HG02840 (cell line): ENCODE data around the gene TMSB4X.
"Not testable (repeated sequence)": the region's sequence is repeated elsewhere in the genome, so short reads cannot be mapped to it uniquely, and the experiment has no call there.

ENCODE experiments used
- ATAC-seq: cut with Tn5 transposase; IDR thresholded peaks from one replicate; pipeline ENCODE4 v1.9.1; 2021; ENCODE audit warnings: mild to moderate bottlenecking, moderate library complexity, moderate number of reproducible peaks; ENCODE audit not compliant: unreplicated experiment, low FRiP score

Gene TMSB4X

GRCh38 chrX:12974796-12975669 lies at the start of gene TMSB4X:
TSS of gene TMSB4X (plus strand) at chrX:12975110.
- no peak for ATAC-seq

DNA sequence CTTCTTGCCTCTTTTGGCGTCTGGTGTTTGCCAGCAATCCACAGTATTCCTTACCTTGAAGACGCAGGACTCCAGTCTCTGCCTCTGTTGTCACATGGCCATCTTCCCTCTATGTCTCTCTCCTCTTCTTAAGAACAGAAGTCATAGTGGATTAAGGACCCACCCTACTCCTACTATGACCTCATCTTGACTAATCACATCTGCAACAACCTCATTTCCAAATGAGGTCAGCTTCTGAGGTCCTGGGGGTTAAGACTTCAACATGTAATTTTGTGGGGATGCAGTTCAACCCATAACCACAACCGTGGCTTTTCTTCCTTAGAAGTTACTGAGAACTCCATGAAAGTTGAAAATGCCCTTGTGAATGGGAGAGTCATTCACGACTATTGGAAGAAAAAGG lies 45.2 kb upstream of the TMSB4X start:
- no peak for ATAC-seq

- ATAC-seq = no peak
Observed at GRCh38 chrX:12930150-12930549, 44.8 kb upstream of the TMSB4X start.

GRCh38 chrX:12932244-12932643 lies 42.7 kb upstream of the TMSB4X start:
- ATAC-seq = no peak

GRCh38 chrX:12934850-12935249 lies 40.1 kb upstream of the TMSB4X start:
- ATAC-seq = no peak

DNA sequence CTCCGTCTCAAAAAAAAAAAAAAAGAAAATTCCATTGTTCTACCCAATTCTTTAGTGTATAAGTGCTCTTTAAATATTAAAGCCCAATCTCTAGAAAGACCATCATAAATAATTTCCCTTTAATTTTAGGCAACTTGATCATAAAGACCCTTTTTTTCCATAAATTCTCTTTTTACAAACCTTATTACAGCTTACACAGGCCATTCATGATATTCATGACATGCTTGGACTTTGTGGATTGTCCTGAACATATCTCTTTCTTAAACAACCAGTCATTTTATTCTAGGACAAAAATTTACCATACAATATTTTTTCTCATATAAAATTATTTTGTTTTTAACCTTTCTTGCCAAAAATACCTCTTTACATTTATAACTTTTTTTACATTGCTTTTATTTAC lies 38.0 kb upstream of the TMSB4X start:
- ATAC-seq = no peak

DNA sequence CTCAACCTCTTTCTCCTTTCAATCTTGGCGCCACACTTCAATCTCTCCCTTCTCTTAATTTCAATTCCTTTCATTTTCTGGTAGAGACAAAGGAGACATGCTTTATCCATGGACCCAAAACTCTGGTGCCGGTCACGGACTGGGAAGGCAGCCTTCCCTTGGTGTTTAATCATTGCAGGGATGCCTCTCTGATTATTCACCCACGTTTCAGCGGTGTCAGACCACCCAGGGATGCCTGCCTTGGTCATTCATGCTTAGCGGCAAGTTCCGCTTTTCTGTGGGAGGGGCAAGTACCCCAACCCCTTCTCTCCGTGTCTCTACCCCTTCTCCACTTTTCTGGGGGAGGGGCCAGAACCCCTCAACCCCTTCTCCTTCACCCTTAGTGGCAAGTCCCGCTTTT lies 34.4 kb upstream of the TMSB4X start:
- ATAC-seq = not testable (repeated sequence)

GRCh38 chrX:12943592-12943991 lies 31.3 kb upstream of the TMSB4X start:
- ATAC-seq = not testable (repeated sequence)

GRCh38 chrX:12944452-12944851 lies 30.5 kb upstream of the TMSB4X start:
- ATAC-seq = not testable (repeated sequence)

DNA sequence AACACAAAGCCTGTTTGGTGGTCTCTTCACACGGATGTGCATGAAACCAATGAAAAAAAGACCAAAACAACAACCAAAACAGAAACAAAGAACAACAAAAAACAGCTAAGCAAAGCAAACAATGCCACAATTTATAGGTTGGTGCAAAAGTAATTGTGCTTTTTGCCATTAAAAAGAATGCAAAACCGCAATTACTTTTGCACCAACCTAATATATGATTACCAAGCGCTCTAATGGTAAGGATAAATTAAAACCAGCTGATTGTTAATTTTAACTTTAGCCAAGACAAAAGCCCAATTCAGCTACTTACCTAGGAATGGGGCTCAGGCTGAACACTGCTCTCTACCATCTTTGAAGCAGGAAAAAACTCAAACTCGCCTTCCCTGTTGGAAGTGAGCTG lies 29.4 kb upstream of the TMSB4X start:
- no peak for ATAC-seq

DNA sequence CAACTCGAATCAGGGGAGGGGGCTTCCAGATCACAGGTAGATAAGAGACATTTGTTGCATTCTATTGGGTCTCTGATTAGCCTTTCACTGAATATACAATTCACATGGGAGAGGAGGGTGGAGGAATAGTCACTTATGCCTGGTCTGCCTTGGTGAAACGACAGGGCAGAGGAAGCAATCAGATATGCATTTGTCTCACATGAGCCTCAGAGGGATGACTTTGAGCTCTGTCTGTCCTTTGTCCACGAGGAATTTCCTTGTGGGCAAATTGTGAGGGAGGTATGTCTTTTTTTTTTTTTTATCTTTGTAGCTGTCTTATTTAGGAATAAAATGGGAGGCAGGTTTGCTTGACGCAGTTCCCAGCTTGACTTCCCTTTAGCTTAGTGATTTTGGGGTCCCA lies 28.5 kb upstream of the TMSB4X start:
- ATAC-seq = no peak

DNA sequence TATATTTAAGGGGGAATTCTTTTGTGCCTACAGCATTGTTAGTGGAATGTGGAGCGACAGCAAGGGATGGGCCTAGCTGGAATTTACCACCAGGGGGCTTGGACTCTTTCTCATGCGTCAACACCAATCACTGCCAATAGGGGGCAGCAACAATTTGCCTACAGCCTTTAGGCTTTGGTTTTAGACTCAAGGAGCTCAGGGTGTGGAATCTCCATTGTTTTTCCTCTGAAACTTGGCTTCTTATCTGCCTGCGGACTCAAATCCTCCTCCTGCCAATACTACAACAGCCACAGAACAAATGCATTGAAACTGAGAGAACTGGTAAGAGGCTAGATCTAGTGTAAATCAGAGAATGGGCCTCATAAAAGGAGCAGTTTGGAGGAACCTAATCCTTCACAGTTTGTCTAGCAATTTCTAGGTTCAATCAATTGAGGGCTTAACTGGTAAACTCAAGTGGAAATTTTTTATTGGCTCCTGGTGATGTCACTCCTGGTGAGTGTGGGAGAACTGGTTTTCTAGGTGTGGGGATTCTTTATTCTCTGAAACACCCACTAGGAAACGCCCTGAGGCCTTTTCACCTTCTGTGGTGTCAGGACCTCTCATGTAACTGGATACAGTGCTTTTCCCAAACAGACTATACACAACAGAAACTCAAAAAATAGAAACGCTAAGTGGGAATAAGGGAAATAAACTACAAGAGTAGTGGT lies 27.9 kb upstream of the TMSB4X start:
- ATAC-seq = peak; percentile 34

DNA sequence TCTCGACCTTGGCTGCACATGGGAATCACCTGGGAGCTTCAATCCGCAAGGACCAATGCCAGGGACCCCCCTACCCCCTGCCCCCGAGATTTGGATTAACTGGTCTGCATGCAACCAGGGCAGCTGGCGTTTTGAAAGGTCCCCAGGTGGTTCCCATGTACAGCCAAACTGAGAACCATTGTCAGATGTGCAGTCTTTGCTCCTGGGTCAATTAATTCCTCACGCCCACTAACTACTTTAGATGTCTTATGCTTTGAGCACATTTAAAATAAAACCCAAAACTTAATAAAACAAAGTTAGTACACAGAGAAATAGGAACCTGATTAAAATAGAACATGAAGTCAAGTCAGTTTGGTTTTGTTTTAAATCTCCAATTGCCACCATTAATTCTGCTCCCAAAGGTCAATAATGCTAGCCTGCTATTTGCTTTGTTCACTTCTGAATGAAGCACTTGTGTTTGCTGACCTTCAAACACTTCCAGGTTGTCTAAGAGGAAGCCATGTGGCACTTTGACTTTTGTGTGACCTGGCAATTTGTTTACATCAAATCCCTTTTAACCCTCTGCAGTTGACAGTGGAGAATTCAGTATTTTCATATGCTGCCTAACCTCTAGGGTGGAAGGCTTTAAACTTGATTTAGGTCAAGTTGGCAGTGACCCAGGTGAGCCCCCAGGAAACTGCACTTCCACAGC lies 27.2 kb upstream of the TMSB4X start:
- ATAC-seq = no peak

DNA sequence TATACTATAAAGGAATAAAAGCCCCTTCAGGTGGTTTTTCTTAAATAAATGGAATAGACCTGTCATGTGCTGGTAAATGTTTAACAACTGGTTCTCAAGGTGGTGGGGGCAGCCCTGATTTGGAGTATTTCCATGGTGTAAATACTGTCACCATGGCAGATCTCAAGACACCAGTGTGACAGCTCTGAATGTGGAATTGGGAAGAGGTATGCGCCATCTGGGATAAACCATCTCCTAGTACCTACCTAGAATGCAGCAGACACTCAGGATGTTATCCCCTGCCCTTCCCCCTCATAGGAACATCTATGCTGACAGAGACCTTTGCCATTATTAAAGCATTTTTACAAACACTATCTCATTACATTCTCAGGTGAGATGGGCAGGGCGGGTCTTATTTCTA lies 26.4 kb upstream of the TMSB4X start:
- ATAC-seq = no peak

DNA sequence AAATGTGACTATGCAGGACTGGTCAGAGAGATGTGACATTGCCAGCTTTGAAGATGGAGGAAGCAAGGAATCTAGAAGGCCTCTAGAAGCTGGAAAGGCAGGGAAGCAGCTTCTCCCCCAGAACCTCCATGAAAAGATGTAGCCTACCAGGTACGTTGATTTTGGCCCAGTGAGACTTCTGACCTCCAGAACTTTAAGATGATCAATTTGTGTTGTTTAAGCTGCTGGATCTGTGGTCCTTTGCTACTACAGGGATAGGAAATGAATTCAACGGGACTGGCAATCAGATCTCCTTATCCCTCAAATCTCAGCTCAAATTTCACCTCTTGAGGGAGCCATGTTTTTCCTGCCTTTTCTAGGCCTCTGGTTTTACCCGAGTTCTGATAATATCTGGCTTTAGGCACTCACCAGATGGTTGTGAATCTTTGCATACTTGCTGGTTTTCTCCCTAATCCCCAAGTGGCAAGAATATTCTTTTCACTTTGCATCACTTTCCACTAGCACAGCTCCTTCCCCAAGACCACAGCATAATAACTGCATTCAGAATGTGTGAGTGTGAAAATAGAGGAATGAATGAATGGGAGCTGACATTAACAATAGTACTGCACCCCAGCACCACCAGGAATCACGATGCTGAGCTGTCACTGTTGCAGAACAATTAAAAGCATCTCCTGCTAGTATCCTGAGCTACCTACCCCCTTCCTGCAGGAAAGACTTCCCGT lies 25.5 kb upstream of the TMSB4X start:
- ATAC-seq = no peak

GRCh38 chrX:12949927-12950656 lies 24.8 kb upstream of the TMSB4X start:
- ATAC-seq = peak; percentile 50

- ATAC-seq = no peak
Observed at GRCh38 chrX:12950851-12951594, 23.9 kb upstream of the TMSB4X start.

GRCh38 chrX:12951595-12951975 lies 23.3 kb upstream of the TMSB4X start:
- no peak for ATAC-seq

DNA sequence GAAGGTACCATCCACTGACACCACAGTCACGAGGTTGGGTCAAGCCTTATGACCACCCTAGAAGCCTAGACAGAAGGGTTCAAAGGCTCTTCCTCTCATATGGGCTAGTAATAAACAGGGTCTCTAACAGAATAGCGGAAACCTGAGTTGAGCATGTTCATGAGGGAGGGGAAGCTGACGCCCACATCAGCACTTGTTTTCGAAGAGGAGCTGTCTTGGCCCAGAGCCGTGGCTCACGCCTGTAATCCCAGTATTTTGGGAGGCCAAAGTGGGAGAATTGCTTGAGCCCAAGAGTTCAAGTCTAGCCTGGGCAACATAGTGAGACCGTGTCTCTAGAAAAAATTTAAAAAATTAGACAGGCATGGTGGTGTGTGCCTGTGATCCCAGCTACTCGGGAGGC lies 21.5 kb upstream of the TMSB4X start:
- no peak for ATAC-seq
